ENCODE data around the gene COL7A1.

DNA sequence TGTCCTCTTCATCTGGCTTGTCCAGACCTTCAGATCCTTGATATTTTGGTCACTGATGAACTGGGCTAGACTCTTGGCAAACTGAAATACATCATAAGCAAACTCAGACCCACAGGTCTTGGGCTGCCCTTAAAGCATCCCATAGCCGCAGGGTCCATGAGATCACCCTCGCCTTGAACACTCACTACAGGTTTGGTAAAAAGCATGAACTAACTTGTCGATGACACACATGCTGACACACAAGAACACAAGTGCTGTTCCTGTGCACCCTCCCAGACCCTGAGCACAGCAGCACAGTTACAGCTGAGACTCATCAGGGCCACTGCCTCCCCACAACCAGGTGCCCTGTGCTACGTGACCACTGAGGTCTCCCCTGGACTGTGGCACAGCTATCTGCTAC lies 59.6 kb downstream of the COL7A1 start:
- no peak for TF ChIP-seq EZH2 (IDR thresholded peaks at IDR 0.05; ENCODE audit: low read depth, unreplicated experiment)
- TF ChIP-seq, protein P1, sequence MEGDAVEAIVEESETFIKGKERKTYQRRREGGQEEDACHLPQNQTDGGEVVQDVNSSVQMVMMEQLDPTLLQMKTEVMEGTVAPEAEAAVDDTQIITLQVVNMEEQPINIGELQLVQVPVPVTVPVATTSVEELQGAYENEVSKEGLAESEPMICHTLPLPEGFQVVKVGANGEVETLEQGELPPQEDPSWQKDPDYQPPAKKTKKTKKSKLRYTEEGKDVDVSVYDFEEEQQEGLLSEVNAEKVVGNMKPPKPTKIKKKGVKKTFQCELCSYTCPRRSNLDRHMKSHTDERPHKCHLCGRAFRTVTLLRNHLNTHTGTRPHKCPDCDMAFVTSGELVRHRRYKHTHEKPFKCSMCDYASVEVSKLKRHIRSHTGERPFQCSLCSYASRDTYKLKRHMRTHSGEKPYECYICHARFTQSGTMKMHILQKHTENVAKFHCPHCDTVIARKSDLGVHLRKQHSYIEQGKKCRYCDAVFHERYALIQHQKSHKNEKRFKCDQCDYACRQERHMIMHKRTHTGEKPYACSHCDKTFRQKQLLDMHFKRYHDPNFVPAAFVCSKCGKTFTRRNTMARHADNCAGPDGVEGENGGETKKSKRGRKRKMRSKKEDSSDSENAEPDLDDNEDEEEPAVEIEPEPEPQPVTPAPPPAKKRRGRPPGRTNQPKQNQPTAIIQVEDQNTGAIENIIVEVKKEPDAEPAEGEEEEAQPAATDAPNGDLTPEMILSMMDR (conservative IDR thresholded peaks at IDR 0.05; ENCODE audit: low read depth in 2 of 2): no peak
